Central memory CD4-positive, alpha-beta T cell (primary cell): ENCODE measurements around the gene SLC13A3.

ENCODE experiments used
- DNase-seq: peaks from one replicate; pipeline ENCODE4 v3.0.0; 2022

SLC13A3 gene

DNA sequence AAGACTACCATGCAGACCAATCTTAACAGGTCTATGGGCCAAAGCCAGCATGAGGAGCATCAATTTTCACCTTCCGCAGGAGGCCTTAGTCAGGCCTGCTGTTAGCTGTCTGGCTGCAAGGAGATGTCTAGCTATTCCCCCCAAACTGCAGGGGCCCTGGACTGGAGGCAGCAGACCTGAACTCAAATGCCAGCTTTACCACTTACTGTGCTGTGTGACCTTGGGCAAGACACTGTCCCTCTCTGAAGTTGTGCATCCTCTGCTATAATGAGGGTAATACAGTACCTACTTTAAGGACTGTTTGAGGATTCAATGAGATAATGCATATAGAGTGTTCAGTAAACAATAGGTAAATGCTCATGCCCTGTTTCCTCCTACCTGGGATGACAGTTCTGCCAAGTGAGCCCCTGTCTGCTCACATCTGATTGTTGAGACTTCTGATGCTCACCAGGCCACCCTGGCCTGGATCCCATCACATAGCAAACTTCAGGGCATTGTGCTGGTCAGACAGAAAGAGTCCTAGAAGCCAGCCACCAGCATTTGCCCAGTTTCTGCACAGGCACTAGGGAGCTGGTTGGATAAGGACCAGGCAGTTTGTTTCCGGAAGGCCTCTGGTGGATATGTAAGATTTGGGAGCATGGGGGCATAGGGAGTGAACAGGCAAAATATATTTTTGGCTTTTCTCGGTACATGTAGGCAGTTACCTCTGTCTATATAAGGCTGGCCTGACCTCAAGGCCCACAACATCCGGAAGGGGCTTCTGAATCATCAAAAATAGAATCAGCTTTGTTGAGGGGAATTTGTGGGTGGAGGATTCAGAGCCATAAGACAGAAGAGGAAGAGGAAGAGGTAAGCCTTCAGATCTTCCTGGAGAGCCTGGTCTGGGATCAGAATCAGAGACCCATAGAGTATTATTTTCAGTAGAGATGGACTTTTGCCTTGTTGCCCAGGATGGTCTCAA is 98.5 kb downstream of the SLC13A3 start:
- no peak for DNase-seq

DNA sequence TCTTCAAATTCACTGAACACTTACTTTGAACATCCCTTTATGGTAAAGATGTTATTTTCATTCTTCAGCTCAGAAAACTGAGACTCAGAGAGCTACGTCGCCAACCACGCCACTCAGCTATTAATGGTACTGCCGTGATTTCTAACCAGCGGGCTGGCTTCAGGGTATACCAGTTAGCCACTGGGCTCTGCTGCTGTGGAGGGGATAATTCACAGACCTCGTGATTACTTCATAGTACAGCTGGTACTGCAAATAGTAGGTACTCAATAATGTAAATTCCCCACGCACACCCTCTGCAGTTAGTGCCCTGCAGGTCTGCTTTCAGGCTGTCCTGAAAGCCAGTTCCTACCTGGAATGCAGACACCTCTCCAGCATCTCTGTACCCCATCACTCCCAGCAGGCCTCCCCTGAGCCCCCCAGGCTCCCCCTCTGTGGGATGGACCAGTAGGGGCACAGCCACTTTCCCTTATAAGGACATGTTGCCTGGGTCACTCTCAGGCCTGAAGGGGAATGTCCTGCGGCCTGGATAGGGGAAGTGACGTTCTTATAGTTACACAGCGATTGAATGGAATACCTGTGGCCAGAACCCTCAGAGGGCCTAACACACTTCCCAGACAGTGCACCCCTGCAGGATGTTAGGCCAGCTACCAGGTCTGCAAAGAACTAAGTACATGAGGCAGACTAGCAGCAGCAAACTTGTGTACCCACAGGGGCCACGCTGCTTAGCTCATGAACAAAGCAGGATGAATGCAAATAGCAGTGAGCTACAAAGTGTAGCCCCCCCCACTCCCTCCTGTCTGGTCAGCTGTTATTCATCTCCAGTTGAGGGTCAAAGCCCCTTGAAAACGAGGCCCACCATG is 99.5 kb downstream of the SLC13A3 start:
- no peak for DNase-seq

DNA sequence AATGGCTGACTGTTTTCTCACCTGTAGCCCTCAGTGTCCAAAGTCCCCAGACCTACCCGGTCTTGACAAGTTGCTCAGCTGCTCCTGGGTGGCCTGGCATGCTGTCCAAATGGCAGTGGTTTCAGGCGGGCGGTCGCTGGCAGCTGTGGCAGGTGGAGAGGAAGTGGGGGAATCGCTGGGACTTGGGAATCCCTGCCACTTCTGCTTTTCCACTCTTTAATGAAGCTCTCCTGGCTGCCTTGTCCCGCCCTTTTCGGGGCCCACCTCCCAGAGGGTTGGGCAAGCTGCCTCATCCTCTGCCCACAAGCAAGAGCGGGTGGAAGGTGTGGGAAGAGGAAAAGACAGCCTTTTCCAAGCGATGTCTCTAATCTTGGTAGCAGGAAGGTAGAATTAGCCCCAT is 100.8 kb downstream of the SLC13A3 start, which contains the start of gene OCSTAMP:
Gene OCSTAMP, minus strand, starts transcription at position 194 of the 400 bp plus-strand sequence. Its CDS starts 94 bp downstream, at position 100.
- no peak for DNase-seq

DNA sequence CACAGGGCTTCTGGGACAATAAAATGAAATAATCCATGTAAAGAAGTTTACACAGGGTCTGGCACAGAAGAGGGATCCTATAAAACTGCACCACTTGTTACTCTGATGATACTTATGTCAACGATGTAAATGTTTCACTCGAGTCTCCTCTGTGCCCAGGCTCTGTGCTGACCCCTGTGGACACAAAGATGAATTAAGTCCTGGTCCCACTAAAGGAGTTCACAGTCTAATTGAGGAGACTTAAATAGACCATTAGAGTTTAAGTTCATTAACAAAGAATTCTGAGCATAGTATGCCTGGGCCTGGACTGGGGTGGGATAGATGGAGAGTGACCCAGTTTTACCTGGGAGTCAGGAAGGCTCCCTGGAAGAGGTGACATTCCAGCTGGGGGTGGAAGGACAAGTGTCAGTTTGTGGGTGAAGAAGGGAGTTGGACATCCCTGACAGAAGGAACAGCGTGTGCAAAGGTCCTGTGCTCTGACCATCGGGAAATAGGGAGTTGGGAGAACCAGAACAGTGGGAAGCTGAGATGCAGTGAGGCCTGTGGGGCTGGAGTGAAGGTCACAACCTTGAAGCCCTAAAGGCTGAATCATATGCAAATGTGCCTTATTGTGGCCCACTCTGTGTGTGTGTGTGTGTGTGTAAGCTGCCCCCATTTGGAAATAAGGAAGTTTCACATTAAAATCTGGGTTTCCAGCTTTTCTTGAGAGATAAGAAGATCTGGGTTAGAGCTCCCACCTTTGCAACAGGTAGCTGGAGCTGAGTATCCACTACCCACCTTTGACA is 101.9 kb downstream of the SLC13A3 start:
- no peak for DNase-seq

DNA sequence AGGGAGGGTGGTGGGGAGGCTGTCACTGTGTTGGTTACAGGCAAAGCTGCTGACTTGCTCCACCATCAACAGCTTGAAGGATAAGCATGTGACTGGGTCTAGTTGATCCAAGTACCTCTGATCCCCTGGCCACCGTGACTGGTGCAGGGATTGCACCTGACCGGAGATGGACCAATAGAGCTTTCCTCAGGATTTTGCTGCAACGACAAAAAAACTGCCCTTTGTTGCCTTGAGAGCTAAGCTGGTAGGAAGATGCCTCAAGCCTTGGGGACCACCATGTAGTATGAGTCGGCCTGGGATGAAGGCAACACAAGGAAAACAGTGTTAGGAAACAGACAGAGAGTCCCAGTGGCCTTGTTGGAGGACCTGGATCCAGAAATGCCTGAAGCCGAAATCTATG is 102.6 kb downstream of the SLC13A3 start:
- no peak for DNase-seq

DNA sequence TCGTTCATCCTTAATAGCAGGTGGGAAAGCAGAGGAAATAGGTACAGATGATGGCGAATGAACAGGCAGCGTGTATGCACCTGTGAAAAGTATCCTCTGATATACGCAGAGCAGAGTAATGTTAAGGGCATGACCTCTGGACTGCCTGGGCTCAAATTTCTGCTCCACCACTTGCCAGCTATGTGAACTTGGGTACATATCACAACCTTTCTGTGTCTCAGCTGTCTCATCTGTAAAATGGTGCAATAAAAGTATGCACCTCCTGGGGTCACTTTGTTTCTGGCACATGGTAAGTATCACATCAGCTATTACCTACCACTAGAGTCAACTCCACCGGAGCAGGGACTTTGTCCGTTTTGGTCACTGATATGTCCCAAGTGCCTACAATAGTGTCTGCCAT is 103.3 kb downstream of the SLC13A3 start:
- DNase-seq, result no peak

DNA sequence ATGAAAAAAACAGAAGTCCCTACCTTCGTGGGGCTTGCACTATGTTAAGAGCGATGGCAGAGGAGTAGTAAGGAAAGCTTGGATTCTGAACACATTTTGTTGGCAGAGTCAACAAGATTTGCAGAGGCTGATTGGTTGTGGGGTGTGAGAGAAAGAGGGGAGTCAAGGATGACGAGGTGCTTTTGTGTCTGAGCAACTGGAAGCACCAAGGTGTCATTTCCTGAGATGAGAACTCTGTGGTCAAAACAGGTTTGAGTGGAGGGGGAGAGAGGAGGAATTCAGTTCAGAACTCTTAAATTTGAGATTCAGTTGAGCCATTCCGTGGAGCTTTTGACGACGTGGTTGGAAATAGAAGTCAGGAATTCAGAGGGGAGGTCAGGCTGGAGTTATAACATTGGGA is 104.3 kb downstream of the SLC13A3 start:
- DNase-seq, result no peak

DNA sequence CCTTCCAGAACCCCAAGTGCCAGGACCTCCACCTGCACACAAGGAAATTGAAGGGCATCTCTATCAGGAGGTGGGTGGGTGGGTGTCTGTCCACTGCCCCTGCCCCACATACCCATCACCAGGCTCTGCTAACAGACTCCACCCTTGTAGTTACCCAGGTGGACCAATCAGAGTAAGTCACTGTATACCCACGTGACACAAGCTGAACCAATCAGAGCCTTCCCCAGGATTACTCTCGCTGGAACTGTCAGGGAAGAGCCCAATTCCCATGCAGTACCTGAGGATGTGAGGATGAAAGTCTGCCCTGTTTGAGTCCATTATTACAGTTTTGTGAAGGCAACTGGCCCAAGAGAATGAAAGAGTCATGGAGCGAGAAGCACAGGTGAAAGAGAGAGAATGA is 105.0 kb downstream of the SLC13A3 start:
- DNase-seq, result no peak

DNA sequence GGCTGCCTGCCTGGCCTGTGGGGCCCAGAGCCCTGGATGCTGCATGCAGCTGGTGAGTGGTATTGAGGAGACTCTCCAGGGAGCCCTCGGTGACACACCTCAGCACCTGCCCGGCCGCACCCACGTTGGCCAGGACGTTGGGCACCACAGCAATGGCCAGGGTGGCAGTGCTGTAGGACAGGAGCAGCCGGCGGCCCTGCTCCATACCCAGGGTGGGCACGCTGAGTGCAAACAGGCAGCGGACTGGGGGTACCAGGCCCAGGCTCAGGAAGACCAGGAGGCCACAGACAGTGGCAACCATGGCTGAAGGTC is 105.5 kb downstream of the SLC13A3 start:
- no peak for DNase-seq

DNA sequence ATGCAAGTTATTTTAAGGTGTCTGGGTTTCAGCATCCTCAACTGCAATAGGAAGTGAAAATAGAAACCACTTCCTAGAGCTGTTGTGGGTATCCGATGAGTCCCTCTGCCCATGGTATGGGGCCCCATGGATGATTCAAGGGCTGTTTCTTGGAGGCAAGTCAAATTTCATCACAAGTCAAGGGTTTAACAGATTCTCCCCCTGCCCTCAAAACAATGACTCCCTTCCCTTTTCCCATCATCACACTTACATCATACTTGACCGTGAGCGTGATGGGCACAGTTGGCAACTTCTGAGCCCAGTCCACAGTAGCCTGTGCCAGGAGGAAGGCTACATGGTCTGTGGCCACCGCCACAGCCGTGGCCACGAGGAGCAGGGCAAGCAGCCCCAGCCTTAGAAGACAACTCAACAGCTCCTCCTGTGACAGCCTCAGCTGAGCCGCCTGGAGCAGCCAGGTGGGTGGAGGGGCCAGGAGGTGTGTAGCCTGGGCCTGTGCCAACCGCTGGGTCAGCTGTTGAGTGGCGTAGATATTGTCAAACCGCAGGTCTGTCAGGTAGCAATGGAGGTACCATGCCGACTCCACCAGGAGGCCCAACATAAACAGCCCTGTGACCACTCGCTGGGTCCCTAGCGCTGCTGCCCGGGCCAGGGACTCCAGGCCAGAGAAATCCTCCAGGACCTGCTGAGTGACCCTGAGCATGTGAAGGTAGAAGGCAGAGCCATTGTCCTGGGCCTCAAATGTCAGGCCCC is 106.0 kb downstream of the SLC13A3 start:
- no peak for DNase-seq

DNA sequence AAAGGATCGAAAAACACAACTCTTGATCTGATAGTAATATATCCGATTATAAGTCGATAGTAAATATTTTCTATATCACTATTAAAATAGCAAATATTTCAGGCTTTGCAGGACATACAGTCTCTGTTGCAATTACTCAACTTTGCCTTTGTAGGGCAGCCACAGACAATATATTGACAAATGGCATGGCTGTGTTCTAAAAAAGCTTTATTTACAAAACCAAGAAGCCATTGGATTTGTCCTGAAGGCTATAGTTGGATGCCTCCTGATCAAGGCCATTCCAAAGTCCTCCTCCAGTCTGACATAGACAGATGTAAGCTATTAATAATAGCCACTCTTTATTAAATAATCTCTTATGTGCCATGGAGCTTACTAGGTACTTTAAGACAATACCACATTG is 106.7 kb downstream of the SLC13A3 start:
- no peak for DNase-seq

DNA sequence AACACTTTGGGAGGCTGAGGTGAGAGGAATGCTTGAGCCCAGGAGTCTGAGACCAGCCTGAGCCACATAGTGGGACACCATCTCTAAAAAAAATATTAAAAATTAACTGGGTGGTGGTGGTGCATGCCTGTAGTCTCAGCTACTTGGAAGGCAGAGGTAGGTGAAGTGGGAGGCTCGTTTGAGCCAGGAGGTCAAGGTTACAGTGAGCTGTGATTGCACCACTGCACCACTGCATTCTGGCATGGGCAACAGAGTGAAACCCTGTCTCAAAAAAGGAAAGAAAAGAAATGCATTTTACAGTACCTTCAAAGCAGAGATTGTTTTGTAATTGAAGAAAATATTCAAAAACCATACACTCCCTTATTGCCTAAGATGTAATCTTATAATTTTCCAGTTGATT is 107.3 kb downstream of the SLC13A3 start:
- DNase-seq, result no peak

DNA sequence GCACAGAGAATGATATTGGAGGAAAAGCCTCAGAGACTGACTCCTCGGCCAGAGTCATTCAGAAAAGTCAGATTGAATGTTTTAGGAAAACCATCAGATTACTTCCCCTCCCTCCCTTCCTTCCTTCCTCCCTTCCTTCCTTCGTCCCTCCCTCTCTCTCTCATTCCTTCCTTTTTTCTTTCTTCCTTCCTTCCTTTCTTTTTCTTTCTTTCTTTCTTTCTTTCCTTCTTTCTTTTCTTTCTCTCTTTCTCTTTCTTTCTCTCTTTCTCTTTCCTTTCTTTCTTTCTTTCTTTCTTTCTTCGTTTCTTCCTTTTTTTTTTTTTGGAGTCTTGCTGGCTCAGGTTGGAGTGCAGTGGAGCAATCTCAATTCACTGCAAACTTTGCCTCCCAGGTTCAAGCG is 108.2 kb downstream of the SLC13A3 start:
- DNase-seq, result no peak

DNA sequence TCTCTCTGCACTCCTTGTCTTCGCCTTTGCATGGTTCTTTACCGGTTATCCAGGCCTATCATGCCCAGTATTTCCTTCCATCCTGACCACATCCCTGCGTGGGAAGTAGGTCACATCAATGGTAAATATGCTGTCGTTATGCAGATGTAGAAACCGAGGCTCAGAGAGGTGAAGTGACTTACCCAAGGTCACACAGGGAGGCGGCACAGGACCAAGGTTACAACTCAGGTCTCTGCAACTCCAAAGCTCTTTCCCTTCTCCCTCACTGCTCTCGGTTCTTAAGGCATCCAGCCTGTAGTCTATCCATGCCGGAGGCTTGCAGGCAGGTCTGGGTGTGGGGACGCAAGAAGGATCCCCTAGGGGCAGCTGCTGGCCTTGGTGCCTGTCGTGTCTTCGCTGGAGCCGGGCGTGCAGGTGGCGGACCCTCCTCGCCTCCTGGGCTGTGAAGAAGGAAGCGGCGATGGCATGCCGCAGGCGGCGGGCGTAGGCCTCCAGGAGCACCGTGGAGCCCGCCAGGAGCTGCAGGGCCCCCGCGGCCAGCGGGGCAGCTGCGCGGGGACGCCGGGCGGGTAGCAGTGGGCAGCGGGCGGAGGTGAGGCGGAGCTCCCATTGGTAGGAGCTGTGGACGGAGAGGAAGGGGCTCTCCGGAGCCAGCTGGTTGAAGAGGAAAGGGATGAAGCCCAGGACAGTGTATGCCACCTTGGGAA is 109.9 kb downstream of the SLC13A3 start:
- DNase-seq, result no peak

DNA sequence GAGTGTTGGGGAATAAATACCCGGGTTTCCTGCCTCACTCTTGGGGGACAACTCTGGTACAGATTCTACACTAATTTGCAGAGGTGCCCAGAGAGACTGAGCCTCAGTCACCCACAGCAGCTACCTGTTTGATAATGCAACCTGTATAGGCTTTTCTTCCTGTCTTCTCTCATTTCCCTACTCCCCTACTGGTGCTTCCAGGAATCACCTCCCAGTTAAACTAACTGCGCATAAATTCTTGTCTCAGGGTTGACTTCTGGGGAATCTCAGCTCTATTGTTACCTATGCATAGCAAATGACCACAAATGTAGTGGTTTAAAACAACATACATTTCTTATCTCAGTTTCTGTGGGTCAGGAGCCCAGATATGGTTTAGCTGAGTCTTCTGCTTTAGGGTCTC is 112.1 kb downstream of the SLC13A3 start:
- no peak for DNase-seq

DNA sequence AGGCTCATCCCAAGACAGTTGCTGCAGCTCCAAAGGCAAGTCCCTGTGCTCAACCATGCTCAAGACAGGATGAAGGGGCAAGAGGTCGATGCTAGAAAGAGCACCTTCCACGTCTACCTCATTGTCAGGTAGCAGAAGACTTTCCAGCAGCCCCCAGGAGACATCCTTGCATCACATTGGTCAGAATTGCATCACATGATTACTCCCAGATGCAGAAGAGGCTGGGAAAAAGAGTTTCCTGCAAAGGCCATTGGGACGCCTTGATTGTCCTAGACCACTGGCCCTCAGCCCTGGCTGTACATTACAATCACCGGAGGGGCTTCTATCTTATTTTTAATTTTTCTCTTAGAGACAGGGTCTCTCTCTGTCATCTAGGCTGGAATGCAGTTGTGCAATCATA is 120.6 kb downstream of the SLC13A3 start:
- DNase-seq, result no peak

DNA sequence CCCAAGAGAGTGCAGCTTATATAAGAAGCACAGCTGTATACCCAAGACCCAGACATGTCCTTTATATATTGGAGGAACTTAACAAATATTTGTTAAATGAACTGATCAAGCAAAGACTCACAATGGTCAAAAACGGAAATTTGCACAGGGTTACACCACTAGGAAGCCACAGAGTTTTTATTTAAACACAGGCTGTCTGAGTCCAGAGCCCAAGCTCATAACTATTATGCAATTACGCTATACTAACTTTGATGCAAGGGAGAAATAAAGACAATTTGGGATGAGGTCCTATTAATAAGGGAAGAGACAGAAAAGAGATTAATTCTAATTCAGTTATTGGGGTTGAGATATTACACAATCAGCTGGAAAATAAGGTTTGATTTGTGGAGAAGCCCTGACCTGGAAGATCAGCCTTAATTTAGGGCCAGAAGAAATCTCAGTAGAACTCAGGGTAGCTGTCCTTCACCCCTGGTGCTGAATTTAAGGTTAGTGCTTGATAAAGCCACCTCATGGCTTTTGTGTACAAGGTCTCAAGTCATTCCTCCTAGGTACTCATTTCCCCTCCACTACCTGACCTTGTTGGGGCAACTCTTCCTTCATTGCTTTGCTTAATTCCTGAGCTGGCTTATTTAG is 127.4 kb downstream of the SLC13A3 start:
- DNase-seq, result no peak

DNA sequence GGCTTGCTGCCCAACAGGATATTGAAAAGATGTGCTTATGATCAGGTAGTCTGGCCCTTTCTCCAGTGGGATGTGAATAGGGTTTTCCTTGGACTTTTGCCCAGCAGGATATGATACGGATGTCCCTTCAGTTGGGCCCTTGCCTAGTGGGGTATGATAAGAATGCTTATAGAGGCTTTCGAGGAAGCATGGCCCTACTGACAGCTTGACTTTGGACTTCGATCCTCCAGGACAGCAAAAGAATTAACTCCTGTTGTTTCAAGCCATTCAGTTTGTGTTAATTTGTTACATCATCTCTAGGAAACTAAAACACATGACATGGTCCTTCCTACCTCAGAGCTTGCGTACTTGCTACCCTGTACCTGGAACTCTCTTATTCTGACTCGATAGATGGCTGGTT is 128.2 kb downstream of the SLC13A3 start:
- no peak for DNase-seq

DNA sequence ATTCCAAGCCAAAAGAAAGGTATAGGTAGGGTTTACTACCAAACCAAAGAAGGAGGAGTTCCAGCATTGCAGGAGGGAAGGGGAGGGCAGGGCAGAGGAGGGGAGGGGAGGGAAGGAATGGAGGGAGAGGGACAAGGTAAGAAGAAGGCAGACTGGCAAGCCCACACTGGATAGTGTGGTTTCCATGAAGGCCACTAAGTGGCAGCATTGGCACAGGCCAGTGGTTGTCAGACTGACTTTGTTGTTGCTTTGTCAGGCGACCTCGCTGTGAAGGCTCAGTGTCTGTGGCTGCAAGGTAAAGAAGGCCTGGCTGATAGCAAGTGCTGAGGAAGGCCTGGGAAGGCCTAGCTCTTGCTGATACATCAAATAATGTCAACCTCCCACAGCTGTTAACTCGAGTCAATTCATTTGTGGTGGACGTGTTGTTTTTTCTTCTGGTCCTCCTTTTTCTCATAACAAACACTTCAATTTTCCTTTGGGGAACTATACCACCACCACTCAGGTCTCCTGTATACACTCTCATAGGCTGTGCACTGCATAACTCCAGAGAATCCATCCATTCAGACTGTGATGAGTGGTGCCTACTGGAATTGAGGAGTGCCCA is 130.2 kb downstream of the SLC13A3 start:
- DNase-seq, result no peak

DNA sequence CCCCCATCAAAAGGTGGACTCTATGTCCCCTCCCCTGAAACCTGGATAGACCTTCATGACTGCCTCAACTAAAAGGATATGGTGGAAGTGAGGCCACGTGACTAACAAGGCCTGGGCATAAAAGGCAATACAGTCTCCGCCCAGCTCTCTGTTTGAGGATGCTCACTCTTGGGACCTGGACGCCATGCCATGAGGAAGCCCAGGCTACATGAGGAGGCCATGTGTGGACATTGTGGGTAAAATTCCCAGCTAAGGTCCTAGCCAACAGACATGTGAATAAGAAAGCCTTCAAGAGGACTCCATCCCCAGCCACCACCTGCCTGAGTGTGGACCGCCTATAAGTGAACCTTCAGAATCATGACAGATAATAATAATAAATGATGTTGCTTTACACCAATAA is 130.7 kb downstream of the SLC13A3 start:
- DNase-seq, result no peak
